ENCODE measurements around the gene OLFML1. TPM values are rescaled to one million over a fixed set of nuclear protein-coding genes. Genes with fewer than 3 reads are reported as not detected.
A peak's percentile ranks its signal among the peaks of the same experiment; 100 is the strongest.

OLFML1 gene
- total and polyA plus RNA-seq, 2 of the 8 experiments (the other 6 are each of a cell fraction or from before 2014, with no cell fraction given) = 0.24 TPM; not detected in 1

- H2BK5ac ChIP-seq (ENCODE audit: low read depth, low read length) = no peak overlapping the region
- H2AK5ac ChIP-seq (ENCODE audit: low read depth, low read length) = no peak overlapping the region
- no peak overlapping the region for H3K9ac ChIP-seq (replicated peaks in 1 of 4; ENCODE audit: extremely low read depth in 1 of 4, low read depth in 3 of 4, low read length in 3 of 4)
- H3K79me1 ChIP-seq (ENCODE audit: low read depth, low read length) = no peaks in the 10 kb centered on the region
- no peaks in the 10 kb centered on the region; a peak in 1 of 7 replicates for H3K4me1 ChIP-seq (replicated peaks in 1 of 4; ENCODE audit: control insufficient read depth in 3 of 4, insufficient read depth in 4 of 4, low read length in 3 of 4)
- no peak overlapping the region for H3K4me3 ChIP-seq (ENCODE audit: extremely low read depth in 1 of 4, insufficient read depth in 2 of 4, low read depth in 3 of 4, low read length in 4 of 4)
- no peak overlapping the region for H2BK20ac ChIP-seq (ENCODE audit: low read length)
- TF ChIP-seq TEAD4 (IDR thresholded peaks at IDR 0.05; ENCODE audit: low read depth, low read length) (0 out of 2 replicates have a peak, but pooled peaks have one; percentile 20), FOSL1 (IDR thresholded peaks at IDR 0.05; ENCODE audit: insufficient read depth, low read depth, low read length) (no peak)
- H3K4ac ChIP-seq (replicated peaks; ENCODE audit: insufficient read length, low read depth, low read length) = no peak overlapping the region
- no peaks in the 10 kb centered on the region; the same call in 1 of the 2 replicates for H3K23me2 ChIP-seq (ENCODE audit: low read depth, low read length)
- H2BK12ac ChIP-seq (ENCODE audit: low read depth, low read length) = no peak overlapping the region
- H2AFZ ChIP-seq (ENCODE audit: low read length) = no peak overlapping the region
- H3K14ac ChIP-seq (ENCODE audit: insufficient read length) = no peak overlapping the region
- no peaks in the 10 kb centered on the region for H3K36me3 ChIP-seq (ENCODE audit: control insufficient read depth in 2 of 4, insufficient read depth in 4 of 4, low read length in 3 of 4)
- H3K79me2 ChIP-seq (ENCODE audit: control insufficient read depth in 1 of 2, insufficient read depth in 2 of 2, low read length in 2 of 2) = no peaks in the 10 kb centered on the region
- 66% methylated on average over 3 of the region's 3 CpGs; no CpG with 5 or more reads in 1 of the 2 experiments for WGBS, 2 experiments (ENCODE audit: extremely low coverage in 1 of 2, insufficient coverage in 1 of 2, insufficient read length in 1 of 2, insufficient replicate concordance in 2 of 2, low coverage in 1 of 2, low lambda C conversion rate in 2 of 2, missing lambda C conversion rate in 1 of 2)
- no peak overlapping the region for H4K8ac ChIP-seq (ENCODE audit: extremely low read depth, insufficient read depth, low read length)
- no peak overlapping the region for H2BK120ac ChIP-seq (replicated peaks; ENCODE audit: low read depth, low read length)
- no peaks in the 10 kb centered on the region for H3K27me3 ChIP-seq (replicated peaks in 1 of 4; ENCODE audit: control insufficient read depth in 3 of 4, extremely low read depth in 1 of 4, insufficient read depth in 3 of 4, low read length in 3 of 4)
- H3K4me2 ChIP-seq (ENCODE audit: insufficient read depth in 1 of 2, low read depth in 2 of 2, low read length in 2 of 2) = no peak overlapping the region
- FAIRE-seq (no peak), DNase-seq (ENCODE audit: low read depth in 1 of 2, low spot score in 2 of 2) (no peak)
- H4K91ac ChIP-seq (replicated peaks; ENCODE audit: insufficient read length, low read length) = no peak overlapping the region
- H3K18ac ChIP-seq (ENCODE audit: extremely low read depth, low read length) = no peak overlapping the region
- H4K20me1 ChIP-seq (replicated peaks in 1 of 2; ENCODE audit: control insufficient read depth in 1 of 2, insufficient read depth in 2 of 2, low read length in 2 of 2) = no peaks in the 10 kb centered on the region
- no peak overlapping the region for H3K27ac ChIP-seq (ENCODE audit: low read depth, low read length)
- H4K5ac ChIP-seq (ENCODE audit: insufficient read length, low read depth, low read length) = no peak overlapping the region
- no peaks in the 10 kb centered on the region for H3K9me3 ChIP-seq (ENCODE audit: insufficient read depth in 2 of 2, low read depth in 1 of 2, low read length in 1 of 2)
- no peak overlapping the region for H2BK15ac ChIP-seq (ENCODE audit: low read length)
- H3K56ac ChIP-seq (replicated peaks; ENCODE audit: insufficient read length, low read depth, low read length) = no peak overlapping the region
- CTCF ChIA-PET (ENCODE audit: partially characterized antibody) = interaction anchor here (0.7 to 3.5 kb wide), 12 partner anchors 10 to 634 kb away, joined by 3 to 32 read pairs (median 6); no protein-coding TSS in a partner anchor
- POLR2A ChIA-PET (ENCODE audit: partially characterized antibody) = no interaction called here
- H3K23ac ChIP-seq (ENCODE audit: insufficient read length) = no peak overlapping the region
Measured at GRCh38 chr11:7451520-7451919, 33.8 kb upstream of the OLFML1 start.
